GM23338 (cell line): ENCODE data around the gene ANKRD11. TPM values are rescaled to one million over a fixed set of nuclear protein-coding genes. Genes with fewer than 3 reads are reported as not detected.

Experiments used
- ATAC-seq: fragments of 200-7000 bp; cut with Tn5 transposase; 3 replicates; pipeline ENCODE4 v1.9.1; 2020
- DNase-seq: peaks from one replicate; pipeline ENCODE4 v3.0.0-alpha.2; 2015; ENCODE audit warnings: low spot score
- H2AFZ ChIP-seq: fragments of 200-600 bp; sonication (generic); 2 replicates; pipeline ENCODE4 v1.8.0; 2016; ENCODE audit warnings: antibody characterized with exemption, mild to moderate bottlenecking, moderate library complexity
- H3F3A ChIP-seq: fragments of 200-600 bp; sonication (generic); replicated peaks from 2 replicates; pipeline ENCODE4 v1.8.0; 2017; ENCODE audit warnings: antibody characterized with exemption, mixed run types, low read depth
- H3K27ac ChIP-seq: fragments of 200-600 bp; sonication (generic); 2 replicates; pipeline ENCODE4 v1.6.1; 2016; ENCODE audit warnings: low read depth
- H3K27me3 ChIP-seq: fragments of 200-600 bp; sonication (generic); 2 replicates; pipeline ENCODE4 v1.8.0; 2016; ENCODE audit warnings: mild to moderate bottlenecking, mixed run types, moderate library complexity; ENCODE audit not compliant: insufficient read depth
- H3K36me3 ChIP-seq: fragments of 200-600 bp; sonication (generic); 2 replicates; pipeline ENCODE4 v1.8.0; 2016; ENCODE audit warnings: mild to moderate bottlenecking; ENCODE audit not compliant: insufficient read depth
- H3K4me1 ChIP-seq: fragments of 200-600 bp; sonication (generic); 2 replicates; pipeline ENCODE4 v1.8.0; 2016; ENCODE audit warnings: mild to moderate bottlenecking, moderate library complexity; ENCODE audit not compliant: insufficient read depth
- H3K4me2 ChIP-seq: fragments of 200-600 bp; sonication (generic); 2 replicates; pipeline ENCODE4 v1.7.1; 2017; ENCODE audit warnings: mixed run types
- H3K4me3 ChIP-seq: fragments of 200-600 bp; sonication (generic); 2 replicates; pipeline ENCODE4 v1.6.1; 2016; ENCODE audit warnings: mixed run types
- H3K79me2 ChIP-seq: fragments of 200-600 bp; sonication (generic); replicated peaks from 2 replicates; pipeline ENCODE4 v1.8.0; 2017; ENCODE audit warnings: mild to moderate bottlenecking; ENCODE audit not compliant: insufficient read depth
- H3K9me2 ChIP-seq: fragments of 200-600 bp; sonication (generic); 2 replicates; pipeline ENCODE4 v1.8.0; 2017; ENCODE audit not compliant: insufficient read depth
- H4K20me1 ChIP-seq: fragments of 200-600 bp; sonication (generic); replicated peaks from 2 replicates; pipeline ENCODE4 v1.8.0; 2017; ENCODE audit warnings: mild to moderate bottlenecking; ENCODE audit not compliant: insufficient read depth
- H3K27ac Mint-ChIP-seq: 2 replicates; pipeline ENCODE4 v1.8.0; 2020; ENCODE audit warnings: inconsistent platforms, mild to moderate bottlenecking, moderate library complexity, mixed read lengths
- H3K27me3 Mint-ChIP-seq: 3 replicates; pipeline ENCODE4 v1.8.0; 2022; ENCODE audit warnings: low read depth, mild to moderate bottlenecking, moderate library complexity, mixed read lengths, inconsistent platforms; ENCODE audit not compliant: insufficient read depth, poor library complexity
- H3K36me3 Mint-ChIP-seq: 3 replicates; pipeline ENCODE4 v1.8.0; 2021; ENCODE audit warnings: low read depth, mild to moderate bottlenecking, inconsistent platforms, moderate library complexity, mixed read lengths
- H3K4me1 Mint-ChIP-seq: 3 replicates; pipeline ENCODE4 v1.8.0; 2020; ENCODE audit warnings: mild to moderate bottlenecking, inconsistent platforms, mixed read lengths
- H3K4me3 Mint-ChIP-seq: 3 replicates; pipeline ENCODE4 v1.8.0; 2021; ENCODE audit warnings: moderate library complexity, mild to moderate bottlenecking, inconsistent platforms, mixed read lengths
- H3K9me3 Mint-ChIP-seq: 3 replicates; pipeline ENCODE4 v1.8.0; 2020; ENCODE audit warnings: moderate library complexity, mild to moderate bottlenecking, inconsistent platforms, mixed read lengths
- CREB1 ChIP-seq: fragments of 250-450 bp; sonication (Bioruptor Pico); IDR thresholded peaks from 2 replicates; pipeline ENCODE4 v1.5.0; 2020; ENCODE audit warnings: low read depth, mild to moderate bottlenecking, moderate library complexity
- ETS1 ChIP-seq: IDR thresholded peaks from 2 replicates; pipeline ENCODE4 v1.6.1; 2016; ENCODE audit warnings: antibody characterized with exemption
- EZH2 ChIP-seq: fragments of 200-600 bp; sonication (generic); IDR thresholded peaks from one replicate; pipeline ENCODE4 v1.8.0; 2017; ENCODE audit warnings: antibody characterized with exemption, mild to moderate bottlenecking, low read depth; ENCODE audit not compliant: unreplicated experiment
- EZH2phosphoT487 ChIP-seq: fragments of 200-600 bp; sonication (generic); IDR thresholded peaks from one replicate; pipeline ENCODE4 v1.8.1; 2018; ENCODE audit warnings: antibody characterized with exemption; ENCODE audit not compliant: unreplicated experiment
- JUNB ChIP-seq: IDR thresholded peaks from one replicate; pipeline ENCODE4 v1.6.1; 2016; ENCODE audit warnings: antibody characterized with exemption; ENCODE audit not compliant: unreplicated experiment
- NANOG ChIP-seq: IDR thresholded peaks from 2 replicates; pipeline ENCODE4 v1.6.1; 2016; ENCODE audit warnings: antibody characterized with exemption, borderline replicate concordance
- POLR2AphosphoS5 ChIP-seq: IDR thresholded peaks from 2 replicates; pipeline ENCODE4 v1.6.1; 2016; ENCODE audit warnings: antibody characterized with exemption, low read depth
- REST ChIP-seq: IDR thresholded peaks from one replicate; pipeline ENCODE4 v1.6.1; 2018; ENCODE audit warnings: antibody characterized with exemption; ENCODE audit not compliant: unreplicated experiment
- STAT1 ChIP-seq: IDR thresholded peaks from one replicate; pipeline ENCODE4 v1.6.1; 2016; ENCODE audit warnings: antibody characterized with exemption; ENCODE audit not compliant: unreplicated experiment
- ZNF114 ChIP-seq: fragments of 250-450 bp; sonication (Bioruptor Pico); IDR thresholded peaks from 2 replicates; pipeline ENCODE4 v1.5.0; 2020; ENCODE audit warnings: mild to moderate bottlenecking, moderate library complexity
- ZNF331 ChIP-seq: fragments of 250-450 bp; sonication (Bioruptor Pico); IDR thresholded peaks from 2 replicates; pipeline ENCODE4 v1.5.0; 2020; ENCODE audit warnings: low read depth, mild to moderate bottlenecking, moderate library complexity
- ZNF462 ChIP-seq: fragments of 250-450 bp; sonication (Bioruptor Pico); IDR thresholded peaks from 2 replicates; pipeline ENCODE4 v1.5.0; 2020; ENCODE audit warnings: mild to moderate bottlenecking, moderate library complexity
- polyA plus RNA-seq: library from polyadenylated mRNA; unstranded; fragments of >200 nt; fragmentation: Nextera tagmentation; extraction: Ambion mirVana; gene quantifications from 2 replicates; pipeline ENCODE4 v1.2.1, GENCODE V29; 2016
- total RNA-seq: library from RNA; depleted of rRNA; stranded (reverse); fragments of >200 nt; shearing (Covaris generic); gene quantifications from 2 replicates; pipeline ENCODE4 v1.2.3, GENCODE V29; 2014
- TF ChIP-seq, protein P1 (sequence below), 2 experiments: fragments of 200-600 bp in 1 of 2; sonication (generic) in 1 of 2; conservative IDR thresholded peaks; 2 replicates each; pipeline versions ENCODE4 v1.5.1 to v1.6.1; 2016 to 2017; ENCODE audit warnings: antibody characterized with exemption in 2 of 2, low read depth in 2 of 2, mild to moderate bottlenecking in 2 of 2, moderate library complexity in 1 of 2

Gene ANKRD11
- total and polyA plus RNA-seq, 2 experiments from 2014 or later: 130 to 159 TPM

GRCh38 chr16:89495121-89495520 lies 4.8 kb upstream of the ANKRD11 start:
- Histone ChIP-seq H3K4me3 (no peak overlapping the region), H4K20me1 (peaks cover 8% of the 10 kb centered on the region), H3K79me2 (peaks cover 19% of the 10 kb centered on the region), H3F3A (0 out of 2 replicates have a peak, but pooled peaks cover 3% of the 10 kb centered on the region), H3K9me2 (no peaks in the 10 kb centered on the region), H2AFZ (no peak overlapping the region), H3K27me3 (no peaks in the 10 kb centered on the region), H3K36me3 (no peaks in the 10 kb centered on the region), H3K4me1 (peaks cover 13% of the 10 kb centered on the region), H3K4me2 (no peak overlapping the region), H3K27ac (no peak overlapping the region)
- ATAC-seq (no peak), DNase-seq (no peak)
- peaks cover 2% of the 10 kb centered on the region; the same call in 1 of the 3 replicates for H3K36me3 Mint-ChIP-seq
- H3K4me1 Mint-ChIP-seq: peaks cover 12% of the 10 kb centered on the region; the same call in 2 of the 3 replicates
- no peak overlapping the region for H3K4me3 Mint-ChIP-seq
- H3K27ac Mint-ChIP-seq: no peak overlapping the region
- H3K27me3 Mint-ChIP-seq: peaks cover 19% of the 10 kb centered on the region
- TF ChIP-seq ZNF114 (CRISPR knock-in tag): no peak
- TF ChIP-seq ZNF331: no peak
- TF ChIP-seq EZH2: no peak
- TF ChIP-seq ZNF462 (CRISPR knock-in tag): no peak
- TF ChIP-seq ETS1: no peak
- no peak for TF ChIP-seq POLR2AphosphoS5
- no peak for TF ChIP-seq REST
- TF ChIP-seq, protein P1, sequence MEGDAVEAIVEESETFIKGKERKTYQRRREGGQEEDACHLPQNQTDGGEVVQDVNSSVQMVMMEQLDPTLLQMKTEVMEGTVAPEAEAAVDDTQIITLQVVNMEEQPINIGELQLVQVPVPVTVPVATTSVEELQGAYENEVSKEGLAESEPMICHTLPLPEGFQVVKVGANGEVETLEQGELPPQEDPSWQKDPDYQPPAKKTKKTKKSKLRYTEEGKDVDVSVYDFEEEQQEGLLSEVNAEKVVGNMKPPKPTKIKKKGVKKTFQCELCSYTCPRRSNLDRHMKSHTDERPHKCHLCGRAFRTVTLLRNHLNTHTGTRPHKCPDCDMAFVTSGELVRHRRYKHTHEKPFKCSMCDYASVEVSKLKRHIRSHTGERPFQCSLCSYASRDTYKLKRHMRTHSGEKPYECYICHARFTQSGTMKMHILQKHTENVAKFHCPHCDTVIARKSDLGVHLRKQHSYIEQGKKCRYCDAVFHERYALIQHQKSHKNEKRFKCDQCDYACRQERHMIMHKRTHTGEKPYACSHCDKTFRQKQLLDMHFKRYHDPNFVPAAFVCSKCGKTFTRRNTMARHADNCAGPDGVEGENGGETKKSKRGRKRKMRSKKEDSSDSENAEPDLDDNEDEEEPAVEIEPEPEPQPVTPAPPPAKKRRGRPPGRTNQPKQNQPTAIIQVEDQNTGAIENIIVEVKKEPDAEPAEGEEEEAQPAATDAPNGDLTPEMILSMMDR (conservative IDR thresholded peaks at IDR 0.05; ENCODE audit: low read depth in 2 of 2): no peak
- TF ChIP-seq CREB1 (CRISPR knock-in tag): no peak
- TF ChIP-seq EZH2phosphoT487: no peak
- no peak for TF ChIP-seq STAT1
- no peak for TF ChIP-seq JUNB
- no peak for TF ChIP-seq NANOG
- H3K9me3 Mint-ChIP-seq: no peaks in the 10 kb centered on the region; the same call in 2 of the 3 replicates
